BLaER1 treated with 17β-estradiol and CSF1 and Interleukin-3, amounts not matched to agents 10 nM and 100 nM (cell line): ENCODE data around the gene ZNF576.
"Not testable (repeated sequence)": the region's sequence is repeated elsewhere in the genome, so short reads cannot be mapped to it uniquely, and the experiment has no call there.

ENCODE experiments used
- H3K27ac ChIP-seq, 11 experiments: shearing (Covaris generic); formaldehyde crosslinking; 2 replicates each; pipeline ENCODE4 v1.8.1; 2022
- H3K27me3 ChIP-seq, 11 experiments: shearing (Covaris generic); formaldehyde crosslinking; 2 replicates each; pipeline ENCODE4 v1.8.1; 2022
- H3K36me3 ChIP-seq, 11 experiments: shearing (Covaris generic); formaldehyde crosslinking; 2 replicates each; pipeline ENCODE4 v1.8.1; 2022
- H3K4me1 ChIP-seq, 10 experiments: shearing (Covaris generic); formaldehyde crosslinking; 2 replicates each; pipeline ENCODE4 v1.8.1; 2022
- H3K4me2 ChIP-seq, 11 experiments: shearing (Covaris generic); formaldehyde crosslinking; 2 replicates each; pipeline ENCODE4 v1.8.1; 2022
- H3K4me3 ChIP-seq, 10 experiments: shearing (Covaris generic); formaldehyde crosslinking; 2 replicates each; pipeline ENCODE4 v1.8.1; 2022
- H3K9ac ChIP-seq, 11 experiments: shearing (Covaris generic); formaldehyde crosslinking; 2 replicates each; pipeline ENCODE4 v1.8.1; 2022
- H3K9me3 ChIP-seq, 11 experiments: shearing (Covaris generic); formaldehyde crosslinking; replicated peaks in 1 of 11; 2 replicates each; pipeline ENCODE4 v1.8.1; 2022
- H4K20me1 ChIP-seq, 11 experiments: shearing (Covaris generic); formaldehyde crosslinking; 2 replicates each; pipeline ENCODE4 v1.8.1; 2022
- Cebpa-rat ChIP-seq, 11 experiments: shearing (Covaris generic); IDR thresholded peaks; 2 replicates each; pipeline ENCODE4 v1.8.1; 2022

The ZNF576 gene

DNA sequence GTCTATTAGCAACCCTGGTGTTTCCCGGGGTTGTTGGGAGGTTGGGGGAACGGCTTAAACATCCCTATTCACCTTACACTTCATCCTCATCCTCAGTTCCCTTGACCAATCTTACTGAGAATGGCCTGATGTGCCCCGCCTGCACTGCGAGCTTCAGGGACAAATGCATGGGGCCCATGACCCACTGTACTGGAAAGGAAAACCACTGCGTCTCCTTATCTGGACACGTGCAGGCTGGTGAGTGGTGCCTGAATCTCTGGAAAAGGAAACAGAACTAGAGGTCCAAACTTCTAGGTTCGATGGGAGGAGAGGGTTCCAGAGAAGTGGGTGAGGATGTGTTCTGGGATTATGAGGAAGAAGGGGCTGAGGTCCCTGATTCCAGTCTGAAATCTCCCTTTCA lies 14.9 kb upstream of the ZNF576 start:
- Histone ChIP-seq H3K9me3 (peaks cover 0 to 15% (median 9%) of the 10 kb centered on the region in 11 experiments; a peak in 13 of 22 replicates), H3K27me3 (no peaks in the 10 kb centered on the region), H4K20me1 (no peaks in the 10 kb centered on the region), H3K27ac (peak overlapping the region in 8 of 11 experiments; percentile 64 to 87 (median 82); a peak in 16 of 22 replicates), H3K36me3 (peaks cover under 1 to 13% (median 11%) of the 10 kb centered on the region in 11 experiments; a peak in 19 of 22 replicates), H3K4me1 (peaks cover 65 to 84% (median 74%) of the 10 kb centered on the region in 10 experiments), H3K9ac (peak overlapping the region in 3 of 11 experiments; percentile 3 to 27 (median 14); a peak in 5 of 22 replicates), H3K4me3 (no peak overlapping the region), H3K4me2 (peak overlapping the region; percentile 41 to 78 (median 64))
- TF ChIP-seq Cebpa-rat (IDR thresholded peaks at IDR 0.05) = no peak

DNA sequence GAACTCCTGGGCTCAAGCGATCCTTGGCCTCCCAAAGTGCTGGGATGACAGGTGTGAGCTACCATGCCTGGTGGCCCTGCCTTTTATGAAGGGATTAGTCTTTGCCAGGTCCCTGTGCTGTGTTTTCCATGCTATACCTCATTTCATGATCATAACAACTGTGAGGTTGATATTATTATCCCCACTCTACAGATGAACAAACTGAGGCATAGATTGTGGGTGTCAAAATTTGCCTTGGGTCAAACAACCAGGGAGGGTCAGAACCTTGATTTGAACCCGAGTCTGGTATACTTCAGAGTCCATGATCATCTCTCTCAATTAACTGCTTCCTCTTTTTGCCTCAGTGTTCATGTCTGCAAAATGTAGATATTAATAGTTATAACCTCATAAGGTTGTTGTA lies 13.9 kb upstream of the ZNF576 start:
- no peaks in the 10 kb centered on the region for H4K20me1 ChIP-seq
- H3K36me3 ChIP-seq = peaks cover 9 to 24% (median 19%) of the 10 kb centered on the region in 11 experiments; a peak in 20 of 22 replicates
- peaks cover 63 to 81% (median 74%) of the 10 kb centered on the region in 10 experiments for H3K4me1 ChIP-seq
- H3K4me2 ChIP-seq = peak overlapping the region; percentile 41 to 78 (median 64); a peak in 20 of 22 replicates
- peaks cover 0 to 17% (median 9%) of the 10 kb centered on the region in 11 experiments; a peak in 13 of 22 replicates for H3K9me3 ChIP-seq
- H3K27ac ChIP-seq = peak overlapping the region in 3 of 11 experiments; percentile 4 to 77 (median 64); a peak in 1 of 22 replicates
- TF ChIP-seq Cebpa-rat (IDR thresholded peaks at IDR 0.05) = no peak
- no peak overlapping the region for H3K9ac ChIP-seq
- H3K4me3 ChIP-seq = no peak overlapping the region
- no peaks in the 10 kb centered on the region for H3K27me3 ChIP-seq

DNA sequence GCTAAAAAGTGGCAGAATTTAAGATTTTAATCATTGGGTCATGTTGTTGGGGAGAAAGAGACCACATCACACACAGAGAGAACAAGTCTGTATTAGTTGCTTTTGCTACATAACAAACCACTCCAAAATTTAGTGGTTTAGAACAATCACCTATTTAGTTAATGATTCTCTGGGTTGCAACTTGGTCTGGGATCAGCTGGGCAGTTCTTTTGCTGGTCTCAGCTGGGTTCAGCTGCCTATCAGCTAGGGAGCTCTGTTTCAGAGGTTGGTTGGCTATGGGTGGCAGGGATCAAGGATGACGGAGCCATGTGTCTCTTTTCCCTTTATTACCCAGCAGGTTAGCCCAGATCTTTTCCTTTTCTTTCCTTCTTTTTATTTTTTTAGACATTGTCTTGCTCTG lies 11.9 kb upstream of the ZNF576 start:
- H3K9ac ChIP-seq = peak overlapping the region; percentile 8 to 55 (median 25); a peak in 12 of 22 replicates
- no peak overlapping the region; a peak in 1 of 20 replicates for H3K4me3 ChIP-seq
- H3K4me1 ChIP-seq = peaks cover 57 to 71% (median 68%) of the 10 kb centered on the region in 10 experiments
- TF ChIP-seq Cebpa-rat (IDR thresholded peaks at IDR 0.05) = no peak
- H3K4me2 ChIP-seq = peak overlapping the region; percentile 47 to 66 (median 59)
- peak overlapping the region; percentile 55 to 79 (median 65) for H3K27ac ChIP-seq
- H3K9me3 ChIP-seq = peaks cover 0 to 17% (median 9%) of the 10 kb centered on the region in 11 experiments; a peak in 13 of 22 replicates
- peaks cover 0 to 8% (median 0%) of the 10 kb centered on the region in 11 experiments; a peak in 4 of 22 replicates for H4K20me1 ChIP-seq
- H3K27me3 ChIP-seq = no peaks in the 10 kb centered on the region
- H3K36me3 ChIP-seq = peaks cover 15 to 38% (median 32%) of the 10 kb centered on the region in 11 experiments; a peak in 21 of 22 replicates

GRCh38 chr19:43586346-43586745 lies 10.0 kb upstream of the ZNF576 start:
- no peaks in the 10 kb centered on the region for H3K27me3 ChIP-seq

GRCh38 chr19:43587029-43587428 lies 9.4 kb upstream of the ZNF576 start:
- H3K4me3 ChIP-seq, H3K9ac ChIP-seq, H3K27ac ChIP-seq, H3K27me3 ChIP-seq: not testable (repeated sequence)
- peaks cover 39 to 64% (median 57%) of the 10 kb centered on the region in 11 experiments for H3K36me3 ChIP-seq
- H3K9me3 ChIP-seq = peaks cover 0 to 17% (median 9%) of the 10 kb centered on the region in 11 experiments; a peak in 13 of 22 replicates
- H3K4me1 ChIP-seq = peaks cover 47 to 68% (median 59%) of the 10 kb centered on the region in 10 experiments
- peak overlapping the region in 2 of 11 experiments; percentile 24 to 66; a peak in 1 of 22 replicates for H3K4me2 ChIP-seq
- peaks cover 0 to 31% (median 12%) of the 10 kb centered on the region in 11 experiments; a peak in 14 of 22 replicates for H4K20me1 ChIP-seq

More at GRCh38 chr19:43586346-43586745, 10.0 kb upstream of the ZNF576 start:
- Histone ChIP-seq H3K27ac (0 out of 22 replicates have a peak overlapping the region, but pooled peaks of 2 of the 11 experiments have one; percentile 36 to 64), H4K20me1 (peaks cover 0 to 26% (median 11%) of the 10 kb centered on the region in 11 experiments; a peak in 11 of 22 replicates), H3K9me3 (peaks cover 0 to 17% (median 9%) of the 10 kb centered on the region in 11 experiments; a peak in 13 of 22 replicates), H3K4me3 (no peak overlapping the region), H3K9ac (no peak overlapping the region), H3K4me2 (peak overlapping the region in 5 of 11 experiments; percentile 13 to 66 (median 24); a peak in 3 of 22 replicates), H3K4me1 (peaks cover 54 to 73% (median 65%) of the 10 kb centered on the region in 10 experiments), H3K36me3 (peaks cover 32 to 57% (median 50%) of the 10 kb centered on the region in 11 experiments)
- TF ChIP-seq Cebpa-rat (IDR thresholded peaks at IDR 0.05) = no peak

- Histone ChIP-seq H3K4me1 (peaks cover 39 to 58% (median 51%) of the 10 kb centered on the region in 10 experiments), H3K4me3 (no peak overlapping the region), H3K9me3 (peaks cover 0 to 17% (median 9%) of the 10 kb centered on the region in 11 experiments; a peak in 13 of 22 replicates), H4K20me1 (peaks cover 0 to 54% (median 30%) of the 10 kb centered on the region in 11 experiments; a peak in 17 of 22 replicates), H3K27me3 (no peaks in the 10 kb centered on the region), H3K4me2 (peak overlapping the region in 1 of 11 experiments; percentile 38; a peak in 1 of 22 replicates), H3K9ac (no peak overlapping the region), H3K36me3 (peaks cover 62 to 86% (median 79%) of the 10 kb centered on the region in 11 experiments), H3K27ac (no peak overlapping the region)
- no peak for TF ChIP-seq Cebpa-rat (IDR thresholded peaks at IDR 0.05)
These were observed 7.1 kb upstream of the ZNF576 start for GRCh38 chr19:43589277-43589676.

GRCh38 chr19:43589678-43590077 lies 6.7 kb upstream of the ZNF576 start:
- no peak overlapping the region for H3K9ac ChIP-seq

DNA sequence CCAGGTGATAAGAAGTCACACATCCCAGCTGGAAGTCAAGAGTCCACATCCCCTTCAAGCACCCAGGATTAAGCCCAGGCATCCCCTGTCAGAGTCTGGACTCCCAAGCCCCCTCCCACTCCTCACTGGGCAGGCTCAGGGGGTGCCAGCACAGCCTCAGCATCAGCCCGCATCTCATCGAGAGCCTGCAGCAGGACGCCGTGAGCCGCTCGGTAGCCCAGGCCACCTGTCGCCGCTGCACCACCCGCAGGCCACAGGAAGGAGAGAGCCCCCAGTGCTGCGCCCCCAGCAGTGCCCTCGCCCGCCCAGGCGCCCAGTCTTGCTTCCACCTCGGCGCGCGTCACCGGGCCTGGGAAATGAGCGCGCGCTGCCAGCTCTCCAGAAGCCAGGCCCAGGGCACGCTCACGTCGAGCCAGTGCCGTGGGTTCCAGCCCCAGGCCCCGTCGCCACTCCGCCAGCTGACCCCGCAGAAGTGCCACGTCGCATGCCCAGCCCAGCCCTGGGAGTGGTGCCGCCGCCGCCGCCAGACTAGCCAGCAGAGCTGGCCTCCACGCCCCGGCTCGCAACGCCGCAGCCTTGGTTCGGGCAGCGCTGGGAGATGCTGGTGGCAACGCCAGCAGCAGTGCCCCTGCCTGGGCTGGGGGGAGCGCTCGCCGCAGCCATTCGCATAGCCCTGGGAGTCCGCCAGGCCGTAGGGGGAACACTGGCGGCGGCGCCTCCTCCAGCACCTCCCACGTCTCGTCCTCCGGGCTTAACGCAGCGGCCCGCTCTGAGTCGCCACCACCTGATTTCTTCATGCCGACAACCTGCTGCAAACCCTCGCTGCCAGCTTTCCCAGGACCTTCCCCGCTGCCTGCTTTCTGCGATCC lies 4.3 kb upstream of the ZNF576 start:
- no peaks in the 10 kb centered on the region for H3K27me3 ChIP-seq
- H3K4me3 ChIP-seq = no peak overlapping the region
- H3K9me3 ChIP-seq = no peaks in the 10 kb centered on the region
- peak overlapping the region in 3 of 11 experiments; percentile 87 to 98 (median 92); a peak in 5 of 22 replicates for H3K9ac ChIP-seq
- peaks cover 0 to 59% (median 32%) of the 10 kb centered on the region in 11 experiments; a peak in 17 of 22 replicates for H4K20me1 ChIP-seq
- H3K4me2 ChIP-seq = no peak overlapping the region
- H3K36me3 ChIP-seq = peaks cover 52 to 69% (median 63%) of the 10 kb centered on the region in 11 experiments
- no peak for TF ChIP-seq Cebpa-rat (IDR thresholded peaks at IDR 0.05)
- no peak overlapping the region for H3K27ac ChIP-seq
- H3K4me1 ChIP-seq = peaks cover 21 to 47% (median 35%) of the 10 kb centered on the region in 10 experiments

More at GRCh38 chr19:43589678-43590077, 6.7 kb upstream of the ZNF576 start:
- Histone ChIP-seq H3K27ac (no peak overlapping the region), H3K36me3 (peaks cover 63 to 89% (median 80%) of the 10 kb centered on the region in 11 experiments), H4K20me1 (peaks cover 0 to 58% (median 32%) of the 10 kb centered on the region in 11 experiments; a peak in 17 of 22 replicates), H3K4me2 (peak overlapping the region in 7 of 11 experiments; percentile 10 to 53 (median 28); a peak in 11 of 22 replicates), H3K4me3 (no peak overlapping the region), H3K27me3 (no peaks in the 10 kb centered on the region), H3K9me3 (peaks cover 0 to 17% (median 9%) of the 10 kb centered on the region in 11 experiments; a peak in 13 of 22 replicates), H3K4me1 (peaks cover 37 to 58% (median 50%) of the 10 kb centered on the region in 10 experiments)
- TF ChIP-seq Cebpa-rat (IDR thresholded peaks at IDR 0.05) = no peak
